Loucy (cell line): Measurements from ENCODE around the gene TUBB6.

Source experiments
- H2AFZ ChIP-seq: fragments of 200-600 bp; sonication (generic); 2 replicates; pipeline ENCODE4 v1.6.0; 2016; ENCODE audit warnings: antibody characterized with exemption, mild to moderate bottlenecking, low read length, moderate library complexity
- H3F3A ChIP-seq: fragments of 200-600 bp; 2 replicates; pipeline ENCODE4 v1.6.0; 2016; ENCODE audit warnings: antibody characterized with exemption, low read depth, mild to moderate bottlenecking
- H3K27me3 ChIP-seq: fragments of 200-600 bp; sonication (generic); 2 replicates; pipeline ENCODE4 v1.6.1; 2014; ENCODE audit warnings: low read length, mild to moderate bottlenecking; ENCODE audit not compliant: insufficient read depth, poor library complexity, severe bottlenecking
- H3K36me3 ChIP-seq: fragments of 200-600 bp; sonication (generic); 2 replicates; pipeline ENCODE4 v1.6.1; 2016; ENCODE audit warnings: low read length; ENCODE audit not compliant: insufficient read depth
- H3K4me1 ChIP-seq: fragments of 200-600 bp; sonication (generic); 2 replicates; pipeline ENCODE4 v1.5.1; 2014; ENCODE audit warnings: low read length, mild to moderate bottlenecking; ENCODE audit not compliant: insufficient read depth, poor library complexity, severe bottlenecking
- H3K4me2 ChIP-seq: fragments of 200-600 bp; sonication (generic); 2 replicates; pipeline ENCODE4 v1.6.0; 2014; ENCODE audit warnings: antibody characterized with exemption, low read length, low read depth, mild to moderate bottlenecking; ENCODE audit not compliant: poor library complexity, severe bottlenecking
- H3K4me3 ChIP-seq: fragments of 200-600 bp; sonication (generic); 2 replicates; pipeline ENCODE4 v1.5.1; 2014; ENCODE audit warnings: low read length, mild to moderate bottlenecking, mixed read lengths; ENCODE audit not compliant: poor library complexity, severe bottlenecking
- H3K79me2 ChIP-seq: fragments of 200-600 bp; sonication (generic); 2 replicates; pipeline ENCODE4 v1.6.1; 2014; ENCODE audit warnings: low read length; ENCODE audit not compliant: insufficient read depth
- H3K9ac ChIP-seq: fragments of 200-600 bp; sonication (generic); 2 replicates; pipeline ENCODE4 v1.6.0; 2014; ENCODE audit warnings: mild to moderate bottlenecking, low read depth, low read length, moderate library complexity; ENCODE audit not compliant: poor library complexity, severe bottlenecking
- H3K9me2 ChIP-seq: fragments of 200-600 bp; sonication (generic); replicated peaks from 2 replicates; pipeline ENCODE4 v1.6.1; 2016; ENCODE audit warnings: low read depth, low read length, mixed read lengths
- H3K9me3 ChIP-seq: fragments of 200-600 bp; sonication (generic); 2 replicates; pipeline ENCODE4 v1.6.1; 2014; ENCODE audit warnings: mild to moderate bottlenecking, antibody characterized with exemption, low read length, low read depth; ENCODE audit not compliant: insufficient read depth
- H4K20me1 ChIP-seq: fragments of 200-600 bp; sonication (generic); 2 replicates; pipeline ENCODE4 v1.6.0; 2014; ENCODE audit warnings: antibody characterized with exemption, low read length, mild to moderate bottlenecking; ENCODE audit not compliant: insufficient read depth, poor library complexity, severe bottlenecking
- CTCF ChIP-seq: fragments of 200-600 bp; sonication (generic); conservative IDR thresholded peaks from 2 replicates; pipeline ENCODE4 v1.5.1; 2014; ENCODE audit warnings: mild to moderate bottlenecking, antibody characterized with exemption, low read length
- EZH2phosphoT487 ChIP-seq: fragments of 200-600 bp; IDR thresholded peaks from 2 replicates; pipeline ENCODE4 v1.6.1; 2018; ENCODE audit warnings: antibody characterized with exemption, mild to moderate bottlenecking, moderate library complexity, borderline replicate concordance

TUBB6 gene

DNA sequence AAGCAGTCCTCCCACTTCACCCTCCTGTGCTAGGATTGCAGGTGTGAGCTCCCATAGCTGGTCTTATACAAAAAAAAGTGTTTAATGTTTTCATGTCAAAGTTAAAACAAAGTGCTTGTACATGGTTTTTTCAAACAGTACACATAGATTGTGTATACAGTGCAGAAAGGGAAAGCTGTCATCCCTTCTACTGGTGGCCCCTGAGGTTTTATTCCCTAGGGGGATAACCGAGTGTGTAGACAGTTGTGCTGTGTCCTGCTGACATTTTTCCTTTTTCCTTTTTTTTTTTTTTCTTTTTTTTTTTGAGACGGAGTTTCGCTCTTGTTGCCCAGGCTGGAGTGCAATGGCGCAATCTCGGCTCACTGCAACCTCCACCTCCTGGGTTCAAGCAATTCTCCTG is 10.8 kb downstream of the TUBB6 start:
- Histone ChIP-seq H3F3A (no peaks in the 10 kb centered on the region), H3K9ac (no peak overlapping the region), H3K4me1 (no peaks in the 10 kb centered on the region), H4K20me1 (no peaks in the 10 kb centered on the region), H3K9me2 (no peaks in the 10 kb centered on the region), H3K9me3 (no peaks in the 10 kb centered on the region), H3K36me3 (no peaks in the 10 kb centered on the region), H3K4me3 (no peak overlapping the region), H3K79me2 (no peaks in the 10 kb centered on the region), H3K4me2 (no peak overlapping the region), H3K27me3 (no peaks in the 10 kb centered on the region), H2AFZ (no peak overlapping the region)
- TF ChIP-seq EZH2phosphoT487 (no peak), CTCF (no peak)

DNA sequence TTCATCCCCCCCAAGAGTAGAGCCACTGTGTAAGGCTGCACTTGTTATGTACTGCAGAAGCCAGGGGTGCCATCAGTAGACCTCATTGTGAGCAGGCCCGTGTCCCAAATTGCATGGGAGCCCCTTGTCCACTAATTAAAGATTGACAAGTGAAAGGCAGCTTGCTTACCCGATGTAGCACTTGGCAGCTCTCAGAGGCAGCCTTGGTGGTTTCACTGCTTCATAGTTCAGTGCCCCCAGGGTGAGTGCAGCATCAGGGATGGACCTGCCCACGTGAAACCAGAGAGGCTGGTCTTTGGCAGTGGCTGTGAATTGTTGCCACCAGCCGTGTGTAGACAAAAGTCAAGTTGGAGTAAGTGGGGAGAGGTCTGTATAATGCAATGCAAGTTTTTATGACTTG is 13.3 kb downstream of the TUBB6 start:
- Histone ChIP-seq H3K4me3 (no peak overlapping the region), H3K36me3 (peaks cover 18% of the 10 kb centered on the region; the same call in 1 of the 2 replicates), H3K79me2 (no peaks in the 10 kb centered on the region), H3K9ac (no peak overlapping the region), H3K27me3 (no peaks in the 10 kb centered on the region), H3K4me2 (no peak overlapping the region), H3K9me2 (no peaks in the 10 kb centered on the region), H2AFZ (no peak overlapping the region), H3K4me1 (no peaks in the 10 kb centered on the region), H3K9me3 (no peaks in the 10 kb centered on the region), H3F3A (no peaks in the 10 kb centered on the region), H4K20me1 (no peaks in the 10 kb centered on the region)
- no peak for TF ChIP-seq CTCF
- no peak for TF ChIP-seq EZH2phosphoT487

DNA sequence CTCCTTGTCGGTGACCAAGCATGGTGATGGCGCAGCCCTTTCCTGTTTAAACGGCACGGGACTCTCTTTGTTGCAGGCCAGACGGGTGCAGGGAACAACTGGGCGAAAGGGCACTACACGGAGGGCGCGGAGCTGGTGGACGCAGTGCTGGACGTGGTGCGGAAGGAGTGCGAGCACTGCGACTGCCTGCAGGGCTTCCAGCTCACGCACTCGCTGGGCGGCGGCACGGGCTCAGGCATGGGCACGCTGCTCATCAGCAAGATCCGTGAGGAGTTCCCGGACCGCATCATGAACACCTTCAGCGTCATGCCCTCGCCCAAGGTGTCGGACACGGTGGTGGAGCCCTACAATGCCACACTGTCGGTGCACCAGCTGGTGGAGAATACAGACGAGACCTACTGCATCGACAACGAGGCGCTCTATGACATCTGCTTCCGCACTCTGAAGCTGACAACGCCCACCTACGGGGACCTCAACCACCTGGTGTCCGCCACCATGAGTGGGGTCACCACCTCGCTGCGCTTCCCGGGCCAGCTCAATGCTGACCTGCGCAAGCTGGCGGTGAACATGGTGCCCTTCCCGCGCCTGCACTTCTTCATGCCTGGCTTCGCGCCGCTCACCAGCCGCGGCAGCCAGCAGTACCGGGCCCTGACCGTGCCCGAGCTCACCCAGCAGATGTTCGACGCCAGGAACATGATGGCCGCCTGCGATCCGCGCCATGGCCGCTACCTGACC is 17.1 kb downstream of the TUBB6 start:
- no peak overlapping the region for H3K9ac ChIP-seq
- H3F3A ChIP-seq: no peaks in the 10 kb centered on the region
- H3K4me3 ChIP-seq: no peak overlapping the region
- no peaks in the 10 kb centered on the region for H3K9me2 ChIP-seq
- H3K79me2 ChIP-seq: no peaks in the 10 kb centered on the region
- H2AFZ ChIP-seq: no peak overlapping the region
- no peak overlapping the region for H3K4me2 ChIP-seq
- H3K4me1 ChIP-seq: no peaks in the 10 kb centered on the region
- H3K36me3 ChIP-seq: peaks cover 40% of the 10 kb centered on the region; the same call in 1 of the 2 replicates
- H3K27me3 ChIP-seq: no peaks in the 10 kb centered on the region
- TF ChIP-seq CTCF (no peak), EZH2phosphoT487 (no peak)
- no peaks in the 10 kb centered on the region for H4K20me1 ChIP-seq
- H3K9me3 ChIP-seq: no peaks in the 10 kb centered on the region
